ENCODE data around the gene CTDSPL.
"Not testable (repeated sequence)": the region's sequence is repeated elsewhere in the genome, so short reads cannot be mapped to it uniquely, and the experiment has no call there.

The CTDSPL gene

GRCh38 chr3:37813403-37813802 lies 48.3 kb upstream of the CTDSPL start:
- TF ChIP-seq ZNF629 (tag by site-specific recombination; IDR thresholded peaks at IDR 0.05) (no peak), ZNF785 (tag by site-specific recombination; IDR thresholded peaks at IDR 0.05) (no peak), RBAK (tag by site-specific recombination; IDR thresholded peaks at IDR 0.05) (no peak), ZNF548 (tag by site-specific recombination; IDR thresholded peaks at IDR 0.05) (no peak), ZNF274 (IDR thresholded peaks at IDR 0.05; ENCODE audit: low read length) (no peak), ZNF274 (tag by site-specific recombination; IDR thresholded peaks at IDR 0.05; ENCODE audit: borderline replicate concordance) (no peak), ZSCAN5A (tag by site-specific recombination; IDR thresholded peaks at IDR 0.05) (no peak), ZNF558 (tag by site-specific recombination; IDR thresholded peaks at IDR 0.05) (no peak), ZNF747 (tag by site-specific recombination; IDR thresholded peaks at IDR 0.05) (no peak), ZFHX2 (tag by site-specific recombination; conservative IDR thresholded peaks at IDR 0.05) (no peak), ZNF777 (tag by site-specific recombination; IDR thresholded peaks at IDR 0.05; ENCODE audit: borderline replicate concordance) (no peak), ZNF473 (tag by site-specific recombination; IDR thresholded peaks at IDR 0.05) (no peak), ZNF114 (tag by site-specific recombination; IDR thresholded peaks at IDR 0.05) (no peak), REPIN1 (tag by site-specific recombination; IDR thresholded peaks at IDR 0.05; ENCODE audit: low read depth) (no peak), GLIS1 (tag by site-specific recombination; IDR thresholded peaks at IDR 0.05) (no peak), PRDM6 (tag by site-specific recombination; IDR thresholded peaks at IDR 0.05) (no peak), MEIS1 (CRISPR knock-in tag; IDR thresholded peaks at IDR 0.05; ENCODE audit: borderline replicate concordance) (no peak), ZNF223 (tag by site-specific recombination; IDR thresholded peaks at IDR 0.05) (no peak)
- TF ChIP-seq, protein P1, sequence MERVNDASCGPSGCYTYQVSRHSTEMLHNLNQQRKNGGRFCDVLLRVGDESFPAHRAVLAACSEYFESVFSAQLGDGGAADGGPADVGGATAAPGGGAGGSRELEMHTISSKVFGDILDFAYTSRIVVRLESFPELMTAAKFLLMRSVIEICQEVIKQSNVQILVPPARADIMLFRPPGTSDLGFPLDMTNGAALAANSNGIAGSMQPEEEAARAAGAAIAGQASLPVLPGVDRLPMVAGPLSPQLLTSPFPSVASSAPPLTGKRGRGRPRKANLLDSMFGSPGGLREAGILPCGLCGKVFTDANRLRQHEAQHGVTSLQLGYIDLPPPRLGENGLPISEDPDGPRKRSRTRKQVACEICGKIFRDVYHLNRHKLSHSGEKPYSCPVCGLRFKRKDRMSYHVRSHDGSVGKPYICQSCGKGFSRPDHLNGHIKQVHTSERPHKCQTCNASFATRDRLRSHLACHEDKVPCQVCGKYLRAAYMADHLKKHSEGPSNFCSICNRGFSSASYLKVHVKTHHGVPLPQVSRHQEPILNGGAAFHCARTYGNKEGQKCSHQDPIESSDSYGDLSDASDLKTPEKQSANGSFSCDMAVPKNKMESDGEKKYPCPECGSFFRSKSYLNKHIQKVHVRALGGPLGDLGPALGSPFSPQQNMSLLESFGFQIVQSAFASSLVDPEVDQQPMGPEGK (tag by site-specific recombination; IDR thresholded peaks at IDR 0.05) = no peak
- TF ChIP-seq, protein P2, sequence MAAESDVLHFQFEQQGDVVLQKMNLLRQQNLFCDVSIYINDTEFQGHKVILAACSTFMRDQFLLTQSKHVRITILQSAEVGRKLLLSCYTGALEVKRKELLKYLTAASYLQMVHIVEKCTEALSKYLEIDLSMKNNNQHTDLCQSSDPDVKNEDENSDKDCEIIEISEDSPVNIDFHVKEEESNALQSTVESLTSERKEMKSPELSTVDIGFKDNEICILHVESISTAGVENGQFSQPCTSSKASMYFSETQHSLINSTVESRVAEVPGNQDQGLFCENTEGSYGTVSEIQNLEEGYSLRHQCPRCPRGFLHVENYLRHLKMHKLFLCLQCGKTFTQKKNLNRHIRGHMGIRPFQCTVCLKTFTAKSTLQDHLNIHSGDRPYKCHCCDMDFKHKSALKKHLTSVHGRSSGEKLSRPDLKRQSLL (tag by site-specific recombination; IDR thresholded peaks at IDR 0.05) = no peak
- Histone ChIP-seq H3K9me3 (ENCODE audit: control insufficient read depth, insufficient read depth, low read depth, low read length) (no peaks in the 10 kb centered on the region), H3K4me1 (ENCODE audit: control insufficient read depth, insufficient read depth, low read length) (no peaks in the 10 kb centered on the region), H3K36me3 (ENCODE audit: control insufficient read depth in 2 of 2, insufficient read depth in 1 of 2, low read length in 2 of 2) (no peaks in the 10 kb centered on the region), H3K4me3 (ENCODE audit: low read depth, low read length) (no peak overlapping the region), H3K27ac (ENCODE audit: extremely low read depth, low read depth, low read length) (no peak overlapping the region)
- ChIA-PET CTCF (interaction anchor here (0.6 to 1.2 kb wide), 3 partner anchors 43 to 112 kb away, joined by 3 to 5 read pairs (median 3); no protein-coding TSS in a partner anchor), POLR2A (no interaction called here)

- TF ChIP-seq ZNF292 (tag by site-specific recombination; IDR thresholded peaks at IDR 0.05; ENCODE audit: borderline replicate concordance, low read depth) (no peak), ZNF654 (tag by site-specific recombination; IDR thresholded peaks at IDR 0.05; ENCODE audit: low read depth) (peak; percentile 23; the same call in 1 of the 2 replicates), ZNF37A (tag by site-specific recombination; IDR thresholded peaks at IDR 0.05) (no peak), ZNF146 (tag by site-specific recombination; IDR thresholded peaks at IDR 0.05) (no peak), ZBTB21 (tag by site-specific recombination; IDR thresholded peaks at IDR 0.05) (no peak), KLF17 (tag by site-specific recombination; IDR thresholded peaks at IDR 0.05) (no peak), ZNF670 (tag by site-specific recombination; IDR thresholded peaks at IDR 0.05; ENCODE audit: low read depth) (no peak), ZNF155 (tag by site-specific recombination; IDR thresholded peaks at IDR 0.05) (no peak)
- POLR2A ChIA-PET = no interaction called here
- no peaks in the 10 kb centered on the region for H3K9me3 ChIP-seq (ENCODE audit: control insufficient read depth, insufficient read depth, low read depth, low read length)
- no peak overlapping the region for H3K4me3 ChIP-seq (ENCODE audit: low read depth, low read length)
- no peaks in the 10 kb centered on the region for H3K4me1 ChIP-seq (ENCODE audit: control insufficient read depth, insufficient read depth, low read length)
- H3K27ac ChIP-seq (ENCODE audit: extremely low read depth, low read depth, low read length) = no peak overlapping the region
- CTCF ChIA-PET = interaction anchor here (0.7 to 1.6 kb wide), 8 partner anchors 9 to 689 kb away, joined by 3 to 5 read pairs (median 4); no protein-coding TSS in a partner anchor
- no peaks in the 10 kb centered on the region for H3K36me3 ChIP-seq (ENCODE audit: control insufficient read depth in 2 of 2, insufficient read depth in 1 of 2, low read length in 2 of 2)
Measured at GRCh38 chr3:37814547-37814946, 47.1 kb upstream of the CTDSPL start.

- H3K9me3 ChIP-seq (ENCODE audit: control insufficient read depth, insufficient read depth, low read depth, low read length); H3K4me3 ChIP-seq (ENCODE audit: low read depth, low read length); POLR2A ChIA-PET; H3K4me1 ChIP-seq (ENCODE audit: control insufficient read depth, insufficient read depth, low read length); H3K36me3 ChIP-seq (ENCODE audit: control insufficient read depth in 2 of 2, insufficient read depth in 1 of 2, low read length in 2 of 2); H3K27ac ChIP-seq (ENCODE audit: extremely low read depth, low read depth, low read length): not testable (repeated sequence)
- CTCF ChIA-PET = interaction anchor here (0.6 to 1.6 kb wide), 6 partner anchors 10 to 365 kb away, joined by 3 to 5 read pairs (median 3); no protein-coding TSS in a partner anchor
Measured at GRCh38 chr3:37815156-37815555, 46.5 kb upstream of the CTDSPL start.
